H1 (cell line): ENCODE measurements around the gene MGAT5. TPM values are rescaled to one million over a fixed set of nuclear protein-coding genes. Genes with fewer than 3 reads are reported as not detected.

Experiments used
- KDM1A ChIP-seq: fragments of 200-600, 300-600 bp; sonication (generic); IDR thresholded peaks from 2 replicates; pipeline ENCODE4 v1.7.1; 2016; ENCODE audit warnings: mild to moderate bottlenecking, low read length, borderline replicate concordance
- polyA plus RNA-seq, 7 experiments: library from polyadenylated mRNA; depleted of rRNA in 3 of 7; stranded (reverse) in 5 of 7; unstranded in 2 of 7; fragments of >200 nt in 5 of 7; fragments of 200-250 nt in 2 of 7; gene quantifications; 1 replicate in 5 of 7; 2 replicates in 1 of 7; 4 replicates in 1 of 7; pipeline versions ENCODE4 v1.2.1 to v1.2.3, GENCODE V29; 2011 to 2013; ENCODE audit warnings: missing spikeins in 2 of 7, mixed read lengths in 2 of 7
- total RNA-seq: library from RNA; stranded (reverse); fragmentation: NEBNext Ultra II Directional; extraction: Animal tissue kit (Norgen Biotek cat#: 25700); gene quantifications from 2 replicates; pipeline ENCODE4 v1.2.1, GENCODE V29; 2021
- TF ChIP-seq, protein P1 (sequence below): fragments of 300-600 bp; sonication (generic); IDR thresholded peaks from 2 replicates; pipeline ENCODE4 v1.7.1; 2012; ENCODE audit warnings: low read length, moderate library complexity, mild to moderate bottlenecking, inconsistent platforms; ENCODE audit not compliant: insufficient replicate concordance

The MGAT5 gene
- total and polyA plus RNA-seq, 2 of the 8 experiments (the other 6 are each of a cell fraction or from before 2014, with no cell fraction given), result 11.2 to 49.2 TPM

DNA sequence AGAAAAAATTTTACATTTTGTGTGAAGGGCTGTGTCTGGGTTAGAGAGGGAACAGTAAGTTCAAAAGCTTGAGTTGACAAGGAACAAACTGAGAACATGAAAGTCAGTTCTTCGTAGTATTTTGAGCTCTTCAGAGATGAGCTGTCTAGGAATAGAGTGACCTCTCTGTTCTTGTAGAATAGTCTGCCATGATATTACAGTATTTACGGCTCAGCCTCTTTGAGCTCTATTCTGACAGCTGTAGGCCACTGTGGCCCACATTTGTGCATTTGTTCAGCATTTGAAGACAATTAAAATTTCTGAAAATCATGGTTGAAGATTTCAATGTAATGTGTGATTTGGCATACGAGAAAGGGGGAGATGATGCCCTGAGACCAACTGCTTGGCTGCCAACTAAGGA is 172.8 kb downstream of the MGAT5 start (continued):
- TF ChIP-seq, protein P1, sequence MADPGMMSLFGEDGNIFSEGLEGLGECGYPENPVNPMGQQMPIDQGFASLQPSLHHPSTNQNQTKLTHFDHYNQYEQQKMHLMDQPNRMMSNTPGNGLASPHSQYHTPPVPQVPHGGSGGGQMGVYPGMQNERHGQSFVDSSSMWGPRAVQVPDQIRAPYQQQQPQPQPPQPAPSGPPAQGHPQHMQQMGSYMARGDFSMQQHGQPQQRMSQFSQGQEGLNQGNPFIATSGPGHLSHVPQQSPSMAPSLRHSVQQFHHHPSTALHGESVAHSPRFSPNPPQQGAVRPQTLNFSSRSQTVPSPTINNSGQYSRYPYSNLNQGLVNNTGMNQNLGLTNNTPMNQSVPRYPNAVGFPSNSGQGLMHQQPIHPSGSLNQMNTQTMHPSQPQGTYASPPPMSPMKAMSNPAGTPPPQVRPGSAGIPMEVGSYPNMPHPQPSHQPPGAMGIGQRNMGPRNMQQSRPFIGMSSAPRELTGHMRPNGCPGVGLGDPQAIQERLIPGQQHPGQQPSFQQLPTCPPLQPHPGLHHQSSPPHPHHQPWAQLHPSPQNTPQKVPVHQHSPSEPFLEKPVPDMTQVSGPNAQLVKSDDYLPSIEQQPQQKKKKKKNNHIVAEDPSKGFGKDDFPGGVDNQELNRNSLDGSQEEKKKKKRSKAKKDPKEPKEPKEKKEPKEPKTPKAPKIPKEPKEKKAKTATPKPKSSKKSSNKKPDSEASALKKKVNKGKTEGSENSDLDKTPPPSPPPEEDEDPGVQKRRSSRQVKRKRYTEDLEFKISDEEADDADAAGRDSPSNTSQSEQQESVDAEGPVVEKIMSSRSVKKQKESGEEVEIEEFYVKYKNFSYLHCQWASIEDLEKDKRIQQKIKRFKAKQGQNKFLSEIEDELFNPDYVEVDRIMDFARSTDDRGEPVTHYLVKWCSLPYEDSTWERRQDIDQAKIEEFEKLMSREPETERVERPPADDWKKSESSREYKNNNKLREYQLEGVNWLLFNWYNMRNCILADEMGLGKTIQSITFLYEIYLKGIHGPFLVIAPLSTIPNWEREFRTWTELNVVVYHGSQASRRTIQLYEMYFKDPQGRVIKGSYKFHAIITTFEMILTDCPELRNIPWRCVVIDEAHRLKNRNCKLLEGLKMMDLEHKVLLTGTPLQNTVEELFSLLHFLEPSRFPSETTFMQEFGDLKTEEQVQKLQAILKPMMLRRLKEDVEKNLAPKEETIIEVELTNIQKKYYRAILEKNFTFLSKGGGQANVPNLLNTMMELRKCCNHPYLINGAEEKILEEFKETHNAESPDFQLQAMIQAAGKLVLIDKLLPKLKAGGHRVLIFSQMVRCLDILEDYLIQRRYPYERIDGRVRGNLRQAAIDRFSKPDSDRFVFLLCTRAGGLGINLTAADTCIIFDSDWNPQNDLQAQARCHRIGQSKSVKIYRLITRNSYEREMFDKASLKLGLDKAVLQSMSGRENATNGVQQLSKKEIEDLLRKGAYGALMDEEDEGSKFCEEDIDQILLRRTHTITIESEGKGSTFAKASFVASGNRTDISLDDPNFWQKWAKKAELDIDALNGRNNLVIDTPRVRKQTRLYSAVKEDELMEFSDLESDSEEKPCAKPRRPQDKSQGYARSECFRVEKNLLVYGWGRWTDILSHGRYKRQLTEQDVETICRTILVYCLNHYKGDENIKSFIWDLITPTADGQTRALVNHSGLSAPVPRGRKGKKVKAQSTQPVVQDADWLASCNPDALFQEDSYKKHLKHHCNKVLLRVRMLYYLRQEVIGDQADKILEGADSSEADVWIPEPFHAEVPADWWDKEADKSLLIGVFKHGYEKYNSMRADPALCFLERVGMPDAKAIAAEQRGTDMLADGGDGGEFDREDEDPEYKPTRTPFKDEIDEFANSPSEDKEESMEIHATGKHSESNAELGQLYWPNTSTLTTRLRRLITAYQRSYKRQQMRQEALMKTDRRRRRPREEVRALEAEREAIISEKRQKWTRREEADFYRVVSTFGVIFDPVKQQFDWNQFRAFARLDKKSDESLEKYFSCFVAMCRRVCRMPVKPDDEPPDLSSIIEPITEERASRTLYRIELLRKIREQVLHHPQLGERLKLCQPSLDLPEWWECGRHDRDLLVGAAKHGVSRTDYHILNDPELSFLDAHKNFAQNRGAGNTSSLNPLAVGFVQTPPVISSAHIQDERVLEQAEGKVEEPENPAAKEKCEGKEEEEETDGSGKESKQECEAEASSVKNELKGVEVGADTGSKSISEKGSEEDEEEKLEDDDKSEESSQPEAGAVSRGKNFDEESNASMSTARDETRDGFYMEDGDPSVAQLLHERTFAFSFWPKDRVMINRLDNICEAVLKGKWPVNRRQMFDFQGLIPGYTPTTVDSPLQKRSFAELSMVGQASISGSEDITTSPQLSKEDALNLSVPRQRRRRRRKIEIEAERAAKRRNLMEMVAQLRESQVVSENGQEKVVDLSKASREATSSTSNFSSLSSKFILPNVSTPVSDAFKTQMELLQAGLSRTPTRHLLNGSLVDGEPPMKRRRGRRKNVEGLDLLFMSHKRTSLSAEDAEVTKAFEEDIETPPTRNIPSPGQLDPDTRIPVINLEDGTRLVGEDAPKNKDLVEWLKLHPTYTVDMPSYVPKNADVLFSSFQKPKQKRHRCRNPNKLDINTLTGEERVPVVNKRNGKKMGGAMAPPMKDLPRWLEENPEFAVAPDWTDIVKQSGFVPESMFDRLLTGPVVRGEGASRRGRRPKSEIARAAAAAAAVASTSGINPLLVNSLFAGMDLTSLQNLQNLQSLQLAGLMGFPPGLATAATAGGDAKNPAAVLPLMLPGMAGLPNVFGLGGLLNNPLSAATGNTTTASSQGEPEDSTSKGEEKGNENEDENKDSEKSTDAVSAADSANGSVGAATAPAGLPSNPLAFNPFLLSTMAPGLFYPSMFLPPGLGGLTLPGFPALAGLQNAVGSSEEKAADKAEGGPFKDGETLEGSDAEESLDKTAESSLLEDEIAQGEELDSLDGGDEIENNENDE, result peak; percentile 35
- TF ChIP-seq KDM1A, result no peak
